Measurements from ENCODE around the gene VAV3.
"Not testable (repeated sequence)": the region's sequence is repeated elsewhere in the genome, so short reads cannot be mapped to it uniquely, and the experiment has no call there.

Gene VAV3

DNA sequence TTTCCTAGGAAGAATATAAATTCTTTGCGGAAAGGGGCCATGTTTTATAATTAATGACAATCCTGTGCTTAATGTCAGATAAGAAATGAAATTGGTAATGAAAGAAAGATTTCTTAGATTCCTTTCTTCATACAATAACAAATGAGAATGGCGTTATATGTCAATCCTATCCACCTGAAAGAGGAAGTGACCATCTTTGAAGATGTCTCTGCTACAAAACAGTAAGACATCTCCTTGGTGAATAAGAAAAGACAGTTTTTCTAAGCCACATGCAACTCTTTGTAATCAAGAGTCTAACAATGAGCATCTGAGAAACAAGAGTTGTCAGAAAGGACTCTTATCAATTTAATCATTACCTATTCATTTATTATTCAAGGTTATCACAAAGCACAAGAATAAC, 286.0 kb downstream of the VAV3 start:
- no peak for DNase-seq

DNA sequence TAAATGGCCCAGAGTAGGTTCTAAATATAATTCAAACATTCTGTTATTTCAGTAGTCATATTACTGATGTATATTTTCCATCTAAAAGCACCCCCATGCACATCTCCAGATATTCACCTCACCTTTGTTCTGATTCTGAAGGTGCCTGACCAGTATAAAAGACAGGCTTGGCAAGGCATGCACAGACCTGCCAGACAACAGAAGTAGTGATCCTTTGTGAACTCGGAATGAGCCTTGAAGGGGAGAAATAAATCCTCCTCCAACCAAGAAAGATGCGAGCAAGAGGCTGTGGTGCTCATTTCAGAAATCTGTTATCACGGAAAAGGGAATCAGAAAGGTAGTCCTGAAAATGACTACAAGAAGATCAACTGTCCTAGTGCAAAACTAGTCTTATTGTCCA, 287.3 kb downstream of the VAV3 start:
- DNase-seq = no peak

DNA sequence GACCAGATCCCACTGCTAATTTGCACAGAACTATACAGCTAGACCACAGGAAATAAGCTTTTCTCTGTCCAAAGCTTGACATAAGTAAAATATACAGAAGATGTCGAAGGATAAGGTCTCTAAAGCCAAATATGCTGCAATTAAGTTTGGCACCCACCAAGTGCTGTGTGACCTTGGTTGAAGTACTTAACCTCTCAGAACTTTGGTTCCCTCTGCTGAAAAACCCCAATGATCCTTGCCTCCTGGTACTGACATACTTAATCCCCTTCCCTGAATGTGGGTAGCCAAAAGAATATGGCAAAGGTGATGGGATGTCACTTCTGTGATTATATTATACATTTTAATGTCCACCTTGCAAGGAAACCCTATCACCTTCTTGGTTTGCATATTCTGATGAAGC, 290.5 kb downstream of the VAV3 start:
- no peak for DNase-seq

GRCh38 chr1:107673006-107673405, 292.0 kb downstream of the VAV3 start:
- DNase-seq = no peak

- no peak for DNase-seq
Measured at GRCh38 chr1:107670397-107671040, 294.5 kb downstream of the VAV3 start.

DNA sequence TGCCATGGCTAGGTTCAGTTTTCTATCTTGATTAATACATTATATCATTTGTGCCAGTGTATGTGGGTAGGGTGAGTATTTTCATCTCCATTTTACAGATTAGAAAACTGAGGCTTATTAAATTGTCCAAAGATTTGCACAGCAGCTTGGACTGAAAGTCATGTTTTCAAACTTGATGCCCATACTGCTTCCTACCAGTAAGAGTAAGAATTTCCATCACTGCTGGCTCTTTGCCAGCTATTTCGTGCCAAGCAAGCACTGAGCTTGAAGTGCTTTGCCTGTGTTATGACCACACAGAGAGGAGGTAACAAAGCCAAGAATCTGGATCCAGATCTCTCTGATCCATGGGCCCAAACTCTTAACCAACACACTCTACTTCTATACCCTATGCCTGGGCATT, 295.0 kb downstream of the VAV3 start:
- no peak for DNase-seq

DNA sequence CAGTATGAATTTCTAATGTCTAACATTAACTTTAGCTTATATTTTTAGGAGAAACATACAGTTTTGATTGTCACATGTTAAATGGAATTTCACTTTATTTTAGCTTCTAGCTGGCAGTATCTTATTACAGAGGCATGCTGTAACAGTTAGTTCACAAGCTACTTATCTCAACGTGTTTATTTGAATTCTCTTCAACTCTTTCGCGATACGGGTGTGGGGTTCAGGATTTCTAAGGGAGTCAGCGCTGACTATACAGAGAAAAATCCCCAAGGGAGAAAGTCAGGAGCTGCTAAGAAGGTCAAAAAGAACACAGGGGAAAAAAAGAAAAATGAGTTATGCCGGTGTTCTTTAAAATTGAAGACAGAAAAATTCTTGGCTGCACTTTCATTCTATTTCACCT, 296.2 kb downstream of the VAV3 start:
- no peak for DNase-seq

DNA sequence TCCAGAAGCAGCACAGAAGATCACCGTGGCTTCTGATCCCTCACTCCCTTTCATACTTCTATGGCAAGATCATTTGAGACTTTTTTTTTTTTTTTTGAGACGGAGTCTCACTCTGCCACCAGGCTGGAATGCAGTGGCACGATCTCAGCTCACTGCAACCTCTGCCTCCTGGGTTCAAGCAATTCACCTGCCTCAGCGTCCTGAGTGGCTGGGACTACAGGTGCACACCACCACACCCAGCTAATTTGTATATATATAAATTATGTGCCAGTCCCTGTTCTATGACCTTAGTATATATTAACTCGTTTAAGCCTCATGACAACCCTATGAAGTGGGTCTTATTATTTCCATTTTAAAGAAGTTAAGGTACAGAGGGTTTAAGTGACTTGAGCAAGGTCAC, 298.5 kb downstream of the VAV3 start:
- DNase-seq = no peak

DNA sequence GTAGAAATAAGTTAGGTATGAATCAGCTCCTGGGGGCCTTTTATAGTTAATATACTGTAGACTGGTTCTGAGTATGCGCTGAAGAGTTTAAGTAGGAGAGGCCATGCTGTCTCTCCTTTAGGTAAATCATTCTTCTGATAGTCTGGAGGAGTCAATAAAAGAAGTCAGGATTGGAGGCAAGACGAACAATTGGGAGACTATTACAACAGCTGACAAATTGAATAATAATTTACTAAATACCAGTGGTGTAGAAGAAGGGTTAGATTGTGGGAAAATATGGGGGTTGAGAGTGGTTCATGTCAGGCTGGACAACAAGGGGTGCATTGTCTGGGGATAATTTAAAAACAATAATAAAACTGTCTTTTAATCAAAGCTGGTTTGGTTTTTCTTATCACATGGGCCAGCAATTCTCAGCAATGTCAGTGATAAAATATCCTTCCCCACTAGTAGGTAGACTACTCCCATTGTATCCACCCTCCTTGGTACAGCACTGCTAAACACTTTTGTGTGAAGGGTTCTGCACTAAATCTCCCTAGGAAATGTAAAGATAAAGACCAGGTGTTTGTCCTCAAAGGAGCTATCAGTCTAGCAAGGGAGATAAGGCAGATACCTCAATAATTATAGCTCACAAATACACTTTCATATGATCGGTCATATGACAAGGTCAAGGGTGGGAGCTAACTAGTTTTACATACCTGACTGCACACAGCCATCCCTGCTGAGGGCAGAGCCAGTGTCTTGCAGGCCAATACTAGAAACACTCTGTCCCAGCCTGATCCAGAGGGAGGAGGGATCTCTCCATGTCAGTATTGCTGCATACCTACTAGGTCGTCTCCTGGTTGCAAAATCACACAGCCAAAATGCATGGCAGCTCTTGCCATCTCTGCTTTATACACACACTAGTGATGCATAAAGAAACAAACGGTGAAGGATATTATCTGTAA, 299.7 kb downstream of the VAV3 start:
- DNase-seq = no peak

- no peak for DNase-seq
Measured at GRCh38 chr1:107662971-107663370, 302.0 kb downstream of the VAV3 start.

- no peak for DNase-seq
Measured at GRCh38 chr1:107661158-107661557, 303.8 kb downstream of the VAV3 start.

GRCh38 chr1:107659961-107660360, 305.0 kb downstream of the VAV3 start:
- DNase-seq = no peak

DNA sequence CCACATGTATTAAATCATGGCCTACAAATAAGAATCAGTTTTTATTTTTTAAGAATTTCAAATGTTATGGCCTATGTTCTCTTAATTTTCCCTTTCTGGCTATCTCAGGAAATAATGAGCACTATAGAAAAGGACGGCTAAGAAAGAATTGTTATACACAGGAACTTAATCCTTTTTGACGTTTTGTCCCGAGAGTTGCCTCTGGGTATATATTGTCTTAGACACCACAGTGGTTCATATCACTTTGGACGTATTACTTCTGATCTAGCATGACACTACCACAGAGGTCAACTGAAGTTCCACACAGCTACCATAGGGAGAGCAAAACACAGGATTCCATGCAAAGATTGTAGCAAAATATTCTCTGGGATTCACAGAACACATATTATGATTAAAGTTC, 307.6 kb downstream of the VAV3 start:
- DNase-seq = no peak

GRCh38 chr1:107653765-107654164, 311.2 kb downstream of the VAV3 start:
- DNase-seq = no peak

- DNase-seq = no peak
Measured at GRCh38 chr1:107653005-107653404, 312.0 kb downstream of the VAV3 start.

GRCh38 chr1:107650825-107651224, 314.2 kb downstream of the VAV3 start:
- DNase-seq = not testable (repeated sequence)

GRCh38 chr1:107649023-107649422, 316.0 kb downstream of the VAV3 start:
- DNase-seq = no peak

DNA sequence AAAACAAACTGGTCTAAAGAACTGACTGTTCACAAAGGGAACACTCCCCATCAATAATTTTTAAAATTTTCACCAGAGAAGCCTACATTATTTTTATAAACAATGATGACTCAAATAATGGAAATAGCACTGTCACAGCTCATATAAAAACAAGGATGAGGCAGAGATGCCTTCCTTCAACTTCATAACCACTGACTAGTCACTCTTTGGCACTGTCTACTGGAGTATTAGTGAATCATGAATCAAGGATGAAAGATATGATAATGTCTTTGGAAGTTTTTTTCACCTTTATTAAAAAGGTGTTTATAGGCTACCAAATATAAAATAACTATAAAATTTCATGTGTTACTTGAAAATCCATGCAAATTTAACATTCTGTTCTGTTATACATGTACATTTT, 316.9 kb downstream of the VAV3 start:
- no peak for DNase-seq

GRCh38 chr1:107647012-107647411, 318.0 kb downstream of the VAV3 start:
- DNase-seq = no peak

GRCh38 chr1:107643766-107644165, 321.2 kb downstream of the VAV3 start:
- no peak for DNase-seq

- DNase-seq = no peak
Measured at GRCh38 chr1:107640207-107640606, 324.8 kb downstream of the VAV3 start.

- DNase-seq = no peak
Measured at GRCh38 chr1:107637101-107637500, 327.9 kb downstream of the VAV3 start.

- no peak for DNase-seq
Measured at GRCh38 chr1:107633596-107633995, 331.4 kb downstream of the VAV3 start.

DNA sequence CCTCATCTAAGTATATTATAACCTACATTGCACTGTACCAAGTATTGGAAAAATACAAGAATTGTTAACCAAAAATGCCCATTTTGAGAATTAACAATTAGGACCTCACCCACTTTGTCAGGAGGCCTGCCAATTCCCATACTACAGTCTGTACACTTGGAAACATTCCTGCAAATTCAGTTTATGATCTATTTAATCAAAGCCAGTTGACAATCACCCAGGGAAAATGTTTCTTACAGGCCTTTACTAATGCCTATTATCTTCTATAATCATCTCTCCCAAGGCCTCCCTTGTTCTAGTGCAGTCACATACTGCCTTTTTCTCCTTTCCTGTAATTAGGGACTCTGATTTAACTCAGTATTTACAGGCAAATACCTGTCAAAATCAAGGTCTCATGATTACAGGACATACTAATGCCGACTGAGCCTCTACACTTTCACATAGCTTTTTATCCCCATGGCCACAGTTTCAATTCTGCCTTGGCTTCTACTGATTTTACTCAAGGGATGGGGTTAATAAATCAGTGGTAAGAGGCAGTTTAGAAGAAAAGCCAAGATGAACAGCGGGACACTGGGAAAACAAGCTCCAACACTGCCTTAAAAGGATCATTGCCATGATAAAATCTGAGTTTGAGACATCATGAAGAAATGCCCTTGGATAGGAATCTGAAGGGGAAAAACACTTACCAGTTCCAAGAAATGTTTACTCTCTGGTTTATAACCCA, 338.7 kb downstream of the VAV3 start:
- no peak for DNase-seq

All from NCI-H1930 (cell line).